Neutrophil (primary cell): ENCODE measurements around the gene CPED1.

Source experiments
- H3K27ac ChIP-seq: fragments of 200-600 bp; sonication (generic); 2 replicates; pipeline ENCODE4 v1.5.1; 2016; ENCODE audit warnings: mild to moderate bottlenecking, moderate library complexity
- H3K27me3 ChIP-seq: fragments of 200-600 bp; sonication (generic); 2 replicates; pipeline ENCODE4 v1.6.0; 2016; ENCODE audit warnings: mild to moderate bottlenecking
- H3K36me3 ChIP-seq: fragments of 200-600 bp; sonication (generic); 2 replicates; pipeline ENCODE4 v1.5.1; 2017
- H3K4me1 ChIP-seq, 2 experiments: fragments of 200-600 bp in 1 of 2; sonication (generic) in 1 of 2; 1 replicate in 1 of 2; 2 replicates in 1 of 2; pipeline versions ENCODE4 v1.5.1 to v1.6.1; 2013 to 2016; ENCODE audit warnings: low read depth in 1 of 2, low read length in 1 of 2, mild to moderate bottlenecking in 1 of 2, moderate library complexity in 1 of 2; ENCODE audit not compliant: control insufficient read depth in 1 of 2, insufficient read depth in 1 of 2
- H3K4me3 ChIP-seq, 2 experiments: fragments of 200-600 bp in 1 of 2; sonication (generic) in 1 of 2; 1 replicate in 1 of 2; 2 replicates in 1 of 2; pipeline ENCODE4 v1.5.1; 2013 to 2016; ENCODE audit warnings: low read depth in 1 of 2, low read length in 1 of 2, mild to moderate bottlenecking in 1 of 2, moderate library complexity in 1 of 2
- H3K9me3 ChIP-seq: fragments of 200-600 bp; sonication (generic); 2 replicates; pipeline ENCODE4 v1.5.1; 2016
- TF ChIP-seq, protein P1 (sequence below): fragments of 200-600 bp; sonication (generic); IDR thresholded peaks from 2 replicates; pipeline ENCODE4 v1.5.1; 2016; ENCODE audit warnings: antibody characterized with exemption

CPED1 gene

DNA sequence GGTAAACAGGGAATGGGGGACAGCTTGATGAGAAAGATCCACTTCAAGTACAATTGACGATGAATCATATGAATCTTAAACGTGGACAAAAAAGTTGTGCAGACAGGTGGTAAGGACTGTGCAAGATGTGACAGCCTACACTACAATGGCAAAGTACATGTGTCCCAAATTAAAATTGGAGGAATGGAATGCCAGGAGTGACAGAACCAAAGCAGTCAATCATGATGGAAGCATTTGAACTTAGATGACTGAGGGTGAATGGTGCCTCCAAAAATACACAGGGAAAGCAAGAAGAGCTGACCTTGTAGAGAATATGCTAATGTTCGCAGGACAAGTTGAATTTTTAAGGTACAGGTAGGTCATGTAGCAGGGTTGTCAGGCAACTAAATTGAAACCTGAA is 189.9 kb downstream of the CPED1 start:
- no peak overlapping the region for H3K4me3 ChIP-seq
- H3K27me3 ChIP-seq, result no peaks in the 10 kb centered on the region
- TF ChIP-seq, protein P1, sequence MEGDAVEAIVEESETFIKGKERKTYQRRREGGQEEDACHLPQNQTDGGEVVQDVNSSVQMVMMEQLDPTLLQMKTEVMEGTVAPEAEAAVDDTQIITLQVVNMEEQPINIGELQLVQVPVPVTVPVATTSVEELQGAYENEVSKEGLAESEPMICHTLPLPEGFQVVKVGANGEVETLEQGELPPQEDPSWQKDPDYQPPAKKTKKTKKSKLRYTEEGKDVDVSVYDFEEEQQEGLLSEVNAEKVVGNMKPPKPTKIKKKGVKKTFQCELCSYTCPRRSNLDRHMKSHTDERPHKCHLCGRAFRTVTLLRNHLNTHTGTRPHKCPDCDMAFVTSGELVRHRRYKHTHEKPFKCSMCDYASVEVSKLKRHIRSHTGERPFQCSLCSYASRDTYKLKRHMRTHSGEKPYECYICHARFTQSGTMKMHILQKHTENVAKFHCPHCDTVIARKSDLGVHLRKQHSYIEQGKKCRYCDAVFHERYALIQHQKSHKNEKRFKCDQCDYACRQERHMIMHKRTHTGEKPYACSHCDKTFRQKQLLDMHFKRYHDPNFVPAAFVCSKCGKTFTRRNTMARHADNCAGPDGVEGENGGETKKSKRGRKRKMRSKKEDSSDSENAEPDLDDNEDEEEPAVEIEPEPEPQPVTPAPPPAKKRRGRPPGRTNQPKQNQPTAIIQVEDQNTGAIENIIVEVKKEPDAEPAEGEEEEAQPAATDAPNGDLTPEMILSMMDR, result no peak
- H3K27ac ChIP-seq, result no peak overlapping the region
- no peaks in the 10 kb centered on the region for H3K9me3 ChIP-seq
- no peaks in the 10 kb centered on the region for H3K36me3 ChIP-seq
- H3K4me1 ChIP-seq, result no peaks in the 10 kb centered on the region

DNA sequence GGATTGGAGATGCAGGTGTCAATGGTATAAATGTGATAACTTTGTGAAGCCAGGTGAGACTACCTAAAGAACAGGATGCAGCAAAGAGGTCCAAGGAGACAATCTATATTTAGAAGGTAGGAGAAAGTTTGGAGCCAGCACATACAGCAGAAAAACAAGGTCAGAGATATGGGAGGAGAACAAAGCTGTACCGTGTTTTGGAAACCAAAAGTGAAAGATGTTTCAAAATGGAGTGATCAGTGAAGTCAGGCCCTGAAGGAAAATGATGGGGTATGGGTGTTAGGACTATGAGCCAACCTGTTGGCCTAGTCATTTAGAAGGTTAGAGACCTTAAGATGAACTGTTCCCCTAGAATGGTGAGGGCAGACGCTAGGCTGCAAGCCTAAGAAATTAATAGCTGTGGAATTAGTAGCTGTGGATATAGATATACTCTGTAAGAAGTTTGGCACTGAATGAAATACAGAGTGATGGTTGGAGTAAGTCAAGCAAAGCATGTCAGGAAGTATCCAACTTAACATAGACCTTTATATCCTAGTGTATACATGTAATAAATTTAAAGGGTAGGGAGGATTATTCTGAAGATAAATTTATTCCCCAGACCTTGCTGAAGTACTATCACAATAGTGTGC is 190.5 kb downstream of the CPED1 start:
- no peak overlapping the region for H3K4me3 ChIP-seq
- H3K27ac ChIP-seq, result no peak overlapping the region
- TF ChIP-seq, protein P1, result no peak
- no peaks in the 10 kb centered on the region for H3K9me3 ChIP-seq
- H3K27me3 ChIP-seq, result no peaks in the 10 kb centered on the region
- no peaks in the 10 kb centered on the region for H3K4me1 ChIP-seq
- no peaks in the 10 kb centered on the region for H3K36me3 ChIP-seq

DNA sequence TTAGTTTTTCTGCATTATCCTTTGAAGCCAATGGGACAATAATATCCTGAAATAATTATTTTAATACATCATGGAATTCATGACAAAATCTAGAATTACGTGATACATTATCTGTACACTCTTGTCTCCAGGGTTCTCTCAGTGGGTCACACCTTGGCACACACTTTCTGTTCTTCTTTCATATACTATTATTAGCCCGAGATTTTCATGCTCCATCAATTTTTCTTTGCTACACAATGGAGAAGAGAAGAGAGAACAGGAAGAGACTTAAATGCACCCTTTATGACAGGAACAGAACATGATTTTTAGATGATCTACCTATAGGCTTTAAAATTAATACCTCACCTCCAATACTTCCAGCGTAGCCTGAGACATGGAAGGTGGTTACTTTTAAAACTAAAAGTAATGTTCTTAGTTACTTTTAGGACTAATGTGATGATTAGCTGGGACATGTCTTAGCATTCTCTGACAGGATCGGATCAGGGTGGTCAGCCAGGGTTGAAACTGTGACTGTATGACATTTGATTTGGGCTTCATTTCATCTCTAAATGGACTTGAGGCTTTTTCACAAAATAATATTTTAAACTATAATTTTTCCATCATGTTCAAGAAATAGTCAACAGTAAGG is 192.0 kb downstream of the CPED1 start:
- Histone ChIP-seq H3K36me3 (no peaks in the 10 kb centered on the region), H3K27me3 (no peaks in the 10 kb centered on the region), H3K27ac (no peak overlapping the region), H3K9me3 (no peaks in the 10 kb centered on the region), H3K4me3 (no peak overlapping the region), H3K4me1 (no peaks in the 10 kb centered on the region)
- TF ChIP-seq, protein P1, result no peak

DNA sequence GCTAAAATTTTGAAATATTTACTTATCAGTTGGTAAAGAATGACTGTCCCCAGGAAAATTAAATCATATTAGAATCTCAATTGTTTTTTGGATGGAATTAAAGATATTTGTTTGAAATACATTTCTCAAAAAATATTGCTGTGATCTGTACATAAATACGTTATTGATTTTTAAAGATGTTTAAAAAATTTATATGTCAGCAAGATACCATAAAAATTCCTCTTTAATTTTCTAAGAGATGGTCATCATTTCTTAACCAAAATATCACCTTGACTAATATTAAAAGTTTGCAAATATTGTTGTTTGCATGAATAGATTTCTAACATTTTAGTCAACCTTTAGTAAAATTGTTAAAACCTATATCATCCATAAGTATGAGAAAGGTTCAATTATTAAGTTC is 192.8 kb downstream of the CPED1 start:
- H3K4me3 ChIP-seq, result no peak overlapping the region
- H3K27me3 ChIP-seq, result no peaks in the 10 kb centered on the region
- H3K9me3 ChIP-seq, result no peaks in the 10 kb centered on the region
- TF ChIP-seq, protein P1, result no peak
- no peak overlapping the region for H3K27ac ChIP-seq
- no peaks in the 10 kb centered on the region for H3K4me1 ChIP-seq
- no peaks in the 10 kb centered on the region for H3K36me3 ChIP-seq

DNA sequence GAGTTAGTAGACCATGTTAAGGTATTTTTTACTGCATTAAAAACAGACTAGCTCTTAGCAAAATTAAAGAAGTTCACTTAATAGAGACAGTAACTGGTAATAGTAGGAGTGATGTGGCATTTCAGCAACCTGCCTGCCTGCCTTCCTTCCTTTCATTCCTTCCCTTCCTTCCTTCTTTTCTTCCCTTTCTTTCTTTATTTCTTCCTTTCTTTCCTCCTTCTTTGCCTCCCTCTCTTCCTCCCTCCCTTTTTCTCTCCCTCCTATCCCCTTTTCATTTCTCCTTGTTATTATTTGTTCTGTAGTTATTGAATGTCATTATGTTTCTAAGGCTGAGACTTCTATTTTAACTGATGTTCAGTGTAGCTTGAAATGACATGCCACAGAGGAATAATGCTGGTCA is 193.8 kb downstream of the CPED1 start:
- Histone ChIP-seq H3K4me1 (no peaks in the 10 kb centered on the region), H3K36me3 (no peaks in the 10 kb centered on the region), H3K4me3 (no peak overlapping the region), H3K27me3 (no peaks in the 10 kb centered on the region), H3K27ac (no peak overlapping the region), H3K9me3 (no peaks in the 10 kb centered on the region)
- TF ChIP-seq, protein P1, result no peak
